IMR-90 (cell line): ENCODE data around the gene OR13A1.
"Not testable (repeated sequence)": the region's sequence is repeated elsewhere in the genome, so short reads cannot be mapped to it uniquely, and the experiment has no call there.

Experiments
- BHLHE40 ChIP-seq: fragments of 150-350 bp; IDR thresholded peaks from 2 replicates; pipeline ENCODE4 v1.6.1; 2016; ENCODE audit warnings: mild to moderate bottlenecking, low read depth, low read length
- CHD1 ChIP-seq: IDR thresholded peaks from 2 replicates; pipeline ENCODE4 v1.6.1; 2012; ENCODE audit warnings: low read depth, low read length, improper control_type of control experiment
- CTCF ChIP-seq: conservative IDR thresholded peaks from 2 replicates; pipeline ENCODE4 v1.5.1; 2012; ENCODE audit warnings: mild to moderate bottlenecking, low read depth, low read length, improper control_type of control experiment
- ELK1 ChIP-seq: fragments of 150-350 bp; IDR thresholded peaks from 2 replicates; pipeline ENCODE4 v1.6.1; 2016; ENCODE audit warnings: low read depth, mild to moderate bottlenecking, low read length, moderate library complexity, borderline replicate concordance
- MXI1 ChIP-seq: IDR thresholded peaks from 2 replicates; pipeline ENCODE4 v1.6.1; 2012; ENCODE audit warnings: low read depth, mild to moderate bottlenecking, low read length, moderate library complexity, borderline replicate concordance
- NFE2L2 ChIP-seq: fragments of 150-350 bp; IDR thresholded peaks from 2 replicates; pipeline ENCODE4 v1.6.1; 2016; ENCODE audit warnings: low read depth, mild to moderate bottlenecking, low read length
- POLR2A ChIP-seq: IDR thresholded peaks from 2 replicates; pipeline ENCODE4 v1.6.1; 2012; ENCODE audit warnings: mild to moderate bottlenecking, low read depth, low read length
- RAD21 ChIP-seq: IDR thresholded peaks from 2 replicates; pipeline ENCODE4 v1.6.1; 2012; ENCODE audit warnings: low read length, improper control_type of control experiment
- RFX5 ChIP-seq: IDR thresholded peaks from 2 replicates; pipeline ENCODE4 v1.8.0; 2012; ENCODE audit warnings: low read depth, mild to moderate bottlenecking, low read length, moderate library complexity
- SMC3 ChIP-seq: fragments of 150-350 bp; IDR thresholded peaks from 2 replicates; pipeline ENCODE4 v1.6.1; 2016; ENCODE audit warnings: low read depth, mild to moderate bottlenecking, antibody characterized with exemption, low read length, moderate library complexity

- TF ChIP-seq CTCF, POLR2A, MXI1, CHD1, BHLHE40, RFX5, ELK1, NFE2L2, SMC3, RAD21: not testable (repeated sequence)
Observed at GRCh38 chr10:45260635-45261034, 54.8 kb downstream of the OR13A1 start.
